Sigmoid colon (tissue), 7 donors: ENCODE results near the gene NRXN3. TPM values are rescaled to one million over a fixed set of nuclear protein-coding genes. Genes with fewer than 3 reads are reported as not detected.

Source experiments
- DNase-seq: peaks from one replicate; pipeline ENCODE4 v3.0.0-alpha.2; 2019
- H3K27ac ChIP-seq, 4 donors: fragments of 200-600 bp; sonication (generic); one replicate each; pipeline ENCODE4 v1.5.1; 2016 to 2019; ENCODE audit warnings: mild to moderate bottlenecking in 1 of 4
- H3K27me3 ChIP-seq, 3 donors: fragments of 200-600 bp; sonication (generic); one replicate each; pipeline ENCODE4 v1.5.1; 2019; ENCODE audit warnings: mild to moderate bottlenecking in 1 of 3
- H3K36me3 ChIP-seq, 4 donors: fragments of 200-600 bp; sonication (generic); one replicate each; pipeline ENCODE4 v1.5.1; 2016 to 2019
- H3K4me1 ChIP-seq, 4 donors: fragments of 200-600 bp; sonication (generic); one replicate each; pipeline ENCODE4 v1.5.1; 2017 to 2019
- H3K4me3 ChIP-seq, 4 donors: fragments of 200-600 bp; sonication (generic); one replicate each; pipeline ENCODE4 v1.5.1; 2017 to 2019; ENCODE audit warnings: mild to moderate bottlenecking in 2 of 4, moderate library complexity in 1 of 4
- H3K9me3 ChIP-seq, 4 donors: fragments of 200-600 bp in 3 of 4; sonication (generic) in 3 of 4; one replicate each; pipeline versions ENCODE4 v1.5.1 to v1.6.1; 2013 to 2019
- EP300 ChIP-seq, 4 donors: sonication (generic); formaldehyde crosslinking; IDR thresholded peaks; one replicate each; pipeline ENCODE4 v1.6.1; 2017; ENCODE audit warnings: antibody characterized with exemption in 4 of 4
- POLR2A ChIP-seq, 2 donors: fragments of 450-650 bp; IDR thresholded peaks; one replicate each; pipeline ENCODE4 v1.6.1; 2016; ENCODE audit warnings: antibody characterized with exemption in 2 of 2, mild to moderate bottlenecking in 2 of 2, moderate library complexity in 2 of 2
- POLR2AphosphoS5 ChIP-seq, 4 donors: sonication (generic); formaldehyde crosslinking; IDR thresholded peaks; one replicate each; pipeline ENCODE4 v1.6.1; 2017; ENCODE audit warnings: antibody characterized with exemption in 4 of 4
- WGBS, 2 donors: extraction: QIAGEN DNeasy Blood & Tissue Kit; methylation state at CpG; one replicate each; pipeline ENCODE4 v1.1.7; 2013; 5-methylcytosine and 5-hydroxymethylcytosine counted together
- intact Hi-C: fragments of 100-400 bp; cut with DNase I; formaldehyde crosslinking; loops from one replicate; pipeline ENCODE4 v1.15.1; 2023
- polyA plus RNA-seq, 3 donors: library from polyadenylated mRNA; stranded (reverse); fragments of 200-250 nt; gene quantifications; one replicate each; pipeline ENCODE4 v1.2.3, GENCODE V29; 2013
- total RNA-seq, 4 donors: library from RNA; depleted of rRNA; stranded (reverse); fragments of >200 nt; gene quantifications; one replicate each; pipeline ENCODE4 v1.1.0, GENCODE V29; 2016
- TF ChIP-seq, protein P1 (sequence below), 4 experiments: fragments of 450-650 bp in 3 of 4; fragments of 200-600 bp in 1 of 4; IDR thresholded peaks; one replicate each; pipeline ENCODE4 v1.5.1; 2016 to 2019; ENCODE audit warnings: antibody characterized with exemption in 4 of 4, mild to moderate bottlenecking in 3 of 4, moderate library complexity in 2 of 4
- donor health status: healthy with polysubstance abuse.
- donor health status: Bipolar disorder and iron deficiency.
- donor health status: healthy.

NRXN3 gene
- total and polyA plus RNA-seq, 7 donors: 0.23 to 46.3 (median 23.2) TPM

DNA sequence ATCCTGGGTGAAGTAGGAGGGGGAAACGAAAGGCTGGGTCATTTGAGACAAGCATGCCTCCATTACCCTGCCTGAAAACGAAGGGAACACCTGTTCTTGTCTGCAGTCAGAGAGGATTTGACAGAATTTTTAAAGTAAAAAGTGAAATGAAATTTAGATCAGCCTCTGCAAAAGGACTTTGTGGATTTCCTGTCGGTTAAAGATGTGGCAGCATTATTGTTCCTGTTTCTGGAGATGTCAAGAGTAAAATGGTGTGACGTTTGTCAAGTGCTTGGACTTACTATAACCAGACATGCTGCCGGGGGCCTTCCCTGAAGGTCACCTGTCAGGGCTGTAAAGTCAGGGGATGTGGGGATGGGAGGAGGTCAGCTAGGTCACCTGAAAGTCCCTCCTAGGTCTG, 32.0 kb downstream of the NRXN3 start:
- Histone ChIP-seq H3K9me3 (no peaks in the 10 kb centered on the region), H3K4me3 (no peak overlapping the region), H3K27me3 (no peaks in the 10 kb centered on the region), H3K4me1 (no peaks in the 10 kb centered on the region), H3K27ac (no peak overlapping the region), H3K36me3 (no peaks in the 10 kb centered on the region)
- TF ChIP-seq EP300 (IDR thresholded peaks at IDR 0.05) (no peak), POLR2A (IDR thresholded peaks at IDR 0.05) (no peak), POLR2AphosphoS5 (IDR thresholded peaks at IDR 0.05) (no peak)
- TF ChIP-seq, protein P1, sequence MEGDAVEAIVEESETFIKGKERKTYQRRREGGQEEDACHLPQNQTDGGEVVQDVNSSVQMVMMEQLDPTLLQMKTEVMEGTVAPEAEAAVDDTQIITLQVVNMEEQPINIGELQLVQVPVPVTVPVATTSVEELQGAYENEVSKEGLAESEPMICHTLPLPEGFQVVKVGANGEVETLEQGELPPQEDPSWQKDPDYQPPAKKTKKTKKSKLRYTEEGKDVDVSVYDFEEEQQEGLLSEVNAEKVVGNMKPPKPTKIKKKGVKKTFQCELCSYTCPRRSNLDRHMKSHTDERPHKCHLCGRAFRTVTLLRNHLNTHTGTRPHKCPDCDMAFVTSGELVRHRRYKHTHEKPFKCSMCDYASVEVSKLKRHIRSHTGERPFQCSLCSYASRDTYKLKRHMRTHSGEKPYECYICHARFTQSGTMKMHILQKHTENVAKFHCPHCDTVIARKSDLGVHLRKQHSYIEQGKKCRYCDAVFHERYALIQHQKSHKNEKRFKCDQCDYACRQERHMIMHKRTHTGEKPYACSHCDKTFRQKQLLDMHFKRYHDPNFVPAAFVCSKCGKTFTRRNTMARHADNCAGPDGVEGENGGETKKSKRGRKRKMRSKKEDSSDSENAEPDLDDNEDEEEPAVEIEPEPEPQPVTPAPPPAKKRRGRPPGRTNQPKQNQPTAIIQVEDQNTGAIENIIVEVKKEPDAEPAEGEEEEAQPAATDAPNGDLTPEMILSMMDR (IDR thresholded peaks at IDR 0.05): no peak
- 39 to 79% methylated on average over 5 of the region's 5 CpGs for WGBS, 2 donors
- intact Hi-C loops: no loop called here
- DNase-seq: no peak

DNA sequence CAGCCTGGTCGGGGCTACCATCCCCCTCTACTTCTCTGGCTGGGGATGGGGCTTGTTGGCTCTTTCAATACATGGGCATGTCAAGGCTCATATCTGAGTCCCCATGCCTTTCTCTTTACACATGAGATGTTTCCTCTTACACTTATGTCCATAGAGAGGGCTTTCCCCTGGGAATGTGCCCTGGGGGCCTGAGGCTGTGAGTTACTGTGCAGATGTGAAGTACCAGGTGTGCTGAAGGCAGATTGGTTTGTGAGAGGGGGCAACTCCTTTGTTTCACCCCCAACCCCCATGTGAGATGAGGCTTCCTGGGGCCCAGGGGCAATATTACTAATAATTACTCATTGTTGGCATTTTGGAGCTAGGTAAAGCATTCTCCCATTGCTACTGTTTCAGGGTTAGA, 32.8 kb downstream of the NRXN3 start:
- intact Hi-C loops: no loop called here
- H3K36me3 ChIP-seq: no peaks in the 10 kb centered on the region
- 45 to 60% methylated on average over 1 of the region's 1 CpG for WGBS, 2 donors
- no peak overlapping the region for H3K4me3 ChIP-seq
- H3K27ac ChIP-seq: no peak overlapping the region
- H3K27me3 ChIP-seq: no peaks in the 10 kb centered on the region
- no peak for DNase-seq
- no peaks in the 10 kb centered on the region for H3K9me3 ChIP-seq
- no peaks in the 10 kb centered on the region for H3K4me1 ChIP-seq
- no peak for TF ChIP-seq POLR2A (IDR thresholded peaks at IDR 0.05)
- TF ChIP-seq, protein P1 (IDR thresholded peaks at IDR 0.05): no peak
- TF ChIP-seq POLR2AphosphoS5 (IDR thresholded peaks at IDR 0.05): no peak
- TF ChIP-seq EP300 (IDR thresholded peaks at IDR 0.05): no peak

GRCh38 chr14:78207414-78207813, 37.2 kb downstream of the NRXN3 start:
- TF ChIP-seq POLR2A (IDR thresholded peaks at IDR 0.05) (no peak), POLR2AphosphoS5 (IDR thresholded peaks at IDR 0.05) (no peak), EP300 (IDR thresholded peaks at IDR 0.05) (no peak)
- TF ChIP-seq, protein P1 (IDR thresholded peaks at IDR 0.05): no peak
- DNase-seq: no peak
- no peak overlapping the region for H3K27ac ChIP-seq
- H3K27me3 ChIP-seq: no peaks in the 10 kb centered on the region
- H3K4me1 ChIP-seq: no peaks in the 10 kb centered on the region
- no peaks in the 10 kb centered on the region for H3K36me3 ChIP-seq
- 83% methylated on average over 5 of the region's 5 CpGs for WGBS, 2 donors
- H3K9me3 ChIP-seq: peaks cover 0 to 11% (median 4%) of the 10 kb centered on the region in 4 donors
- intact Hi-C loops: no loop called here
- H3K4me3 ChIP-seq: no peak overlapping the region

DNA sequence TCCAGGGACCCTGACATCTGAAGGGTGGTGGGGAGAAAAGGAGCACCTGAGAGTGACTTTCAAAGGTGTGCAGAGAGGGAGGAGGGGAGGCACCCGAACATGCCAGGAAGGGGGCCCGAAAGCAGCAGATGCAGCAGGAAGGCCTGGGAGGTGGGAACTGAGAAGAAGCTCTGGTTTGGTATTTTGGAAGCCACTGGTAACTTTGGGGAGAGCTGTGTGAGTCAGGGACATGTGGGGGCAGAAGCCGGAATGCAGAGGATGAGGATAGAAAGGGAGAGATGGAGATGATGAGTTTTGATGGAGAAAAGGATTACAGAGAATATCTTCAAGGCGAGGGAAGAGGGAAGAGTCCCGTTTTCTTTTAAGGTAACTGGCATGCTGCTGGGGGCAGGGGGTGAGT, 50.1 kb downstream of the NRXN3 start:
- Histone ChIP-seq H3K36me3 (no peaks in the 10 kb centered on the region), H3K9me3 (no peaks in the 10 kb centered on the region), H3K27me3 (no peaks in the 10 kb centered on the region), H3K4me1 (no peaks in the 10 kb centered on the region), H3K4me3 (no peak overlapping the region), H3K27ac (no peak overlapping the region)
- TF ChIP-seq, protein P1 (IDR thresholded peaks at IDR 0.05): no peak
- TF ChIP-seq POLR2A (IDR thresholded peaks at IDR 0.05): no peak
- TF ChIP-seq POLR2AphosphoS5 (IDR thresholded peaks at IDR 0.05): no peak
- TF ChIP-seq EP300 (IDR thresholded peaks at IDR 0.05): no peak
- 81 to 93% methylated on average over 5 of the region's 5 CpGs for WGBS, 2 donors
- intact Hi-C loops: no loop called here
- DNase-seq: peak; percentile 12

DNA sequence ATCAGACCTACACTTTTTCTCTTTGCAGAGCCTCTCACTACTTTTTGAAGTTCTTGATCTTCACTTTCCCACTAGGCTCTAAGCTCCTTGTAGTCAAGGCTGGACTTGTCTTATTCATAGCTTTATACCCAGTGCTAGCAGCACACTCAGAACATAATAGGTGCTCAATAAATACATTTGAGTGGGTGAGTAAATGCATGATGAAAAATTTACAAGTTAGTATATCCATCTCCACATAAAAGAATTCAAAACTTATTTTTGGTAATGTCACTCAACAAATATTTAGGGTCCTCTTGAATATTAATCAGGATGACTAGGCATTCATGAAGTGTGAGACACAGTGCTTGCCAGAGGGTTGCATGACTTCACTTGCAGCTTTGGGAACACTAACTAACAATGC, 52.6 kb downstream of the NRXN3 start:
- intact Hi-C loops: no loop called here
- TF ChIP-seq POLR2AphosphoS5 (IDR thresholded peaks at IDR 0.05) (no peak), POLR2A (IDR thresholded peaks at IDR 0.05) (no peak), EP300 (IDR thresholded peaks at IDR 0.05) (no peak)
- TF ChIP-seq, protein P1 (IDR thresholded peaks at IDR 0.05): no peak
- no peak for DNase-seq
- Histone ChIP-seq H3K27me3 (no peaks in the 10 kb centered on the region), H3K4me1 (no peaks in the 10 kb centered on the region), H3K27ac (no peak overlapping the region), H3K9me3 (no peaks in the 10 kb centered on the region), H3K4me3 (no peak overlapping the region), H3K36me3 (no peaks in the 10 kb centered on the region)
